ENCODE measurements around the gene C1orf74. TPM values are rescaled to one million over a fixed set of nuclear protein-coding genes. Genes with fewer than 3 reads are reported as not detected.

The C1orf74 gene
- 2.8 TPM for total RNA-seq (ENCODE audit: unreplicated experiment)
- long read RNA-seq, full-length matches to known transcripts: 3 of 3 reads
- long read RNA-seq, partial matches to known transcripts: 0 of 3 reads
- long read RNA-seq, other reads (novel, unspliced or antisense): 0 of 3 reads

GRCh38 chr1:209784265-209785169, at the start of gene C1orf74:
TSS of gene C1orf74 (minus strand) at chr1:209784559. CDS start at chr1:209783634, 925 bp downstream.
- H3K4me3 Mint-ChIP-seq (ENCODE audit: unreplicated experiment): peak within 1 kb of the TSS; percentile 91
- peaks cover 10% of the 10 kb centered on the region for H3K27me3 Mint-ChIP-seq (ENCODE audit: unreplicated experiment)
- TF ChIP-seq CTCF (IDR thresholded peaks at IDR 0.05; ENCODE audit: unreplicated experiment): no peak
- peak within 1 kb of the TSS; percentile 96 for H3K27ac Mint-ChIP-seq (ENCODE audit: unreplicated experiment)
- H3K4me1 Mint-ChIP-seq (ENCODE audit: unreplicated experiment): peaks cover 15% of the 10 kb centered on the region
- H3K36me3 Mint-ChIP-seq (ENCODE audit: low read depth, unreplicated experiment): peaks cover 14% of the 10 kb centered on the region
- H3K9me3 Mint-ChIP-seq (ENCODE audit: unreplicated experiment): no peaks in the 10 kb centered on the region
- DNase-seq (ENCODE audit: low spot score): peak; percentile 100

GRCh38 chr1:209831615-209832014, 47.3 kb upstream of the C1orf74 start:
- Mint-ChIP-seq H3K27me3 (ENCODE audit: unreplicated experiment) (no peaks in the 10 kb centered on the region), H3K4me3 (ENCODE audit: unreplicated experiment) (no peak overlapping the region), H3K4me1 (ENCODE audit: unreplicated experiment) (peaks cover 6% of the 10 kb centered on the region), H3K9me3 (ENCODE audit: unreplicated experiment) (no peaks in the 10 kb centered on the region), H3K27ac (ENCODE audit: unreplicated experiment) (no peak overlapping the region), H3K36me3 (ENCODE audit: low read depth, unreplicated experiment) (peaks cover 4% of the 10 kb centered on the region)
- no peak for DNase-seq (ENCODE audit: low spot score)
- no peak for TF ChIP-seq CTCF (IDR thresholded peaks at IDR 0.05; ENCODE audit: unreplicated experiment)

- Mint-ChIP-seq H3K27me3 (ENCODE audit: unreplicated experiment) (no peaks in the 10 kb centered on the region), H3K27ac (ENCODE audit: unreplicated experiment) (no peak overlapping the region), H3K4me3 (ENCODE audit: unreplicated experiment) (no peak overlapping the region), H3K36me3 (ENCODE audit: low read depth, unreplicated experiment) (peaks cover 4% of the 10 kb centered on the region), H3K4me1 (ENCODE audit: unreplicated experiment) (peaks cover 6% of the 10 kb centered on the region), H3K9me3 (ENCODE audit: unreplicated experiment) (no peaks in the 10 kb centered on the region)
- no peak for TF ChIP-seq CTCF (IDR thresholded peaks at IDR 0.05; ENCODE audit: unreplicated experiment)
- DNase-seq (ENCODE audit: low spot score): no peak
These were observed 46.4 kb upstream of the C1orf74 start for GRCh38 chr1:209830722-209831121.

- Mint-ChIP-seq H3K4me1 (ENCODE audit: unreplicated experiment) (peaks cover 6% of the 10 kb centered on the region), H3K9me3 (ENCODE audit: unreplicated experiment) (no peaks in the 10 kb centered on the region), H3K27ac (ENCODE audit: unreplicated experiment) (no peak overlapping the region), H3K4me3 (ENCODE audit: unreplicated experiment) (no peak overlapping the region), H3K27me3 (ENCODE audit: unreplicated experiment) (no peaks in the 10 kb centered on the region), H3K36me3 (ENCODE audit: low read depth, unreplicated experiment) (peaks cover 4% of the 10 kb centered on the region)
- no peak for TF ChIP-seq CTCF (IDR thresholded peaks at IDR 0.05; ENCODE audit: unreplicated experiment)
- no peak for DNase-seq (ENCODE audit: low spot score)
These were observed 45.4 kb upstream of the C1orf74 start for GRCh38 chr1:209829716-209830115.
